Effector memory CD4-positive, alpha-beta T cell (primary cell): ENCODE results near the gene RRBP1.

Experiments used
- DNase-seq, 3 donors: peaks; one replicate each; pipeline ENCODE4 v3.0.0-alpha.2; 2020
- H3K27ac ChIP-seq: 2 replicates; pipeline ENCODE4 v1.7.0; 2013; ENCODE audit warnings: mild to moderate bottlenecking, low read length, moderate library complexity; ENCODE audit not compliant: insufficient read depth, poor library complexity, severe bottlenecking
- H3K27me3 ChIP-seq: replicated peaks from 2 replicates; pipeline ENCODE4 v1.7.0; 2013; ENCODE audit warnings: mild to moderate bottlenecking, low read length; ENCODE audit not compliant: insufficient read depth, control insufficient read depth, poor library complexity, severe bottlenecking
- H3K36me3 ChIP-seq: 2 replicates; pipeline ENCODE4 v1.7.0; 2013; ENCODE audit warnings: mild to moderate bottlenecking, low read length, moderate library complexity; ENCODE audit not compliant: control insufficient read depth, insufficient read depth
- H3K4me1 ChIP-seq: 2 replicates; pipeline ENCODE4 v1.7.0; 2013; ENCODE audit warnings: low read length, mild to moderate bottlenecking; ENCODE audit not compliant: control insufficient read depth, insufficient read depth, poor library complexity, severe bottlenecking
- H3K4me3 ChIP-seq: 2 replicates; pipeline ENCODE4 v1.7.0; 2013; ENCODE audit warnings: low read length, low read depth, mild to moderate bottlenecking; ENCODE audit not compliant: insufficient read depth, poor library complexity, severe bottlenecking
- H3K9me3 ChIP-seq: 2 replicates; pipeline ENCODE4 v1.7.0; 2013; ENCODE audit warnings: mild to moderate bottlenecking, low read length, moderate library complexity; ENCODE audit not compliant: control insufficient read depth

Gene RRBP1

DNA sequence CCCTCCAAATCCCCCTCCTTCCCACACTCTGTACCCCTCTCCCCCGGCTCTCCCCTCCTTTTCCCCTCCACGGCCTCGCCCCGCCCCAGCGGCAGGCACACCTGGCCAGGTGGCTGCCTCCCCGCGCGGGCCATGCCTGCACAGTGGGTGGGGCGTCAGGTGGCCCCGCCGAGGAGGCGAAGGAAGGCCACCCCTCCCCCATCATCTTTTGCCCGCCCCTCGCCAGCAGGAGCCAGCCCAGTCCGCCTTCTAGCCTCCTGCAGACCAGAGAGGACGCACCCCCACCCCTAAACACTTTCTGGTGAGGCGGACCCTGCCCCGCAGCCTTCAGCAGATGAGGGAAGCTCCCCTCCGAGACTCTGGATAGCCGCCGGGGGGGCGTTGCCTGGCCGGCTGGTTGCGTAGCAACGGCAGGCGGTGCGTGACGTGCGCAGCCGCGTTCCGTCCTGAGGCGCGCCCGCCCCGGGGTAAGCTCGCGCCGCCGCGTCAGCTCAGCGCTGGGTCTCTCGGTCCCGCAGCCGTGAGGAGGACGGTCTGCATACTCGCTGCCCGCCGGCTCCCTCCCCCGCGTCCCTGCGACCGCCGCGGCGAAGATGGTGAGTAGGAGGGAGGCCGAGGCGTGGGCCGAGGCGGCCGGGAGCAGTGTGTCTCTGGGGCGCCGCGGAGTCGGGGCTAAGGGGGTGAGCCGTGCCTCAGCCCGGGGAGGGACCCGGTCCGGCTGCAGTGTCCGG lies 112.3 kb downstream of the RRBP1 start, which contains the start of gene DSTN:
TSS of gene DSTN (plus strand) at position 460 of the 731 bp plus-strand sequence. CDS start at position 594, 134 bp downstream.
- H3K9me3 ChIP-seq = no peaks in the 10 kb centered on the region
- H3K27ac ChIP-seq = peak within 1 kb of the TSS; percentile 75
- DNase-seq = peak; percentile 76 to 80 (median 80)
- no peaks in the 10 kb centered on the region for H3K36me3 ChIP-seq
- no peaks in the 10 kb centered on the region for H3K27me3 ChIP-seq
- H3K4me1 ChIP-seq = peaks cover 7% of the 10 kb centered on the region
- H3K4me3 ChIP-seq = peak within 1 kb of the TSS; percentile 92

- Histone ChIP-seq H3K36me3 (no peaks in the 10 kb centered on the region), H3K27ac (no peak overlapping the region), H3K4me1 (peaks cover 4% of the 10 kb centered on the region), H3K4me3 (peak overlapping the region; percentile 92), H3K27me3 (no peaks in the 10 kb centered on the region), H3K9me3 (no peaks in the 10 kb centered on the region)
- DNase-seq = peak in 1 of 3 donors; percentile 20
Observed at GRCh38 chr20:17568972-17569521, 113.0 kb downstream of the RRBP1 start.

DNA sequence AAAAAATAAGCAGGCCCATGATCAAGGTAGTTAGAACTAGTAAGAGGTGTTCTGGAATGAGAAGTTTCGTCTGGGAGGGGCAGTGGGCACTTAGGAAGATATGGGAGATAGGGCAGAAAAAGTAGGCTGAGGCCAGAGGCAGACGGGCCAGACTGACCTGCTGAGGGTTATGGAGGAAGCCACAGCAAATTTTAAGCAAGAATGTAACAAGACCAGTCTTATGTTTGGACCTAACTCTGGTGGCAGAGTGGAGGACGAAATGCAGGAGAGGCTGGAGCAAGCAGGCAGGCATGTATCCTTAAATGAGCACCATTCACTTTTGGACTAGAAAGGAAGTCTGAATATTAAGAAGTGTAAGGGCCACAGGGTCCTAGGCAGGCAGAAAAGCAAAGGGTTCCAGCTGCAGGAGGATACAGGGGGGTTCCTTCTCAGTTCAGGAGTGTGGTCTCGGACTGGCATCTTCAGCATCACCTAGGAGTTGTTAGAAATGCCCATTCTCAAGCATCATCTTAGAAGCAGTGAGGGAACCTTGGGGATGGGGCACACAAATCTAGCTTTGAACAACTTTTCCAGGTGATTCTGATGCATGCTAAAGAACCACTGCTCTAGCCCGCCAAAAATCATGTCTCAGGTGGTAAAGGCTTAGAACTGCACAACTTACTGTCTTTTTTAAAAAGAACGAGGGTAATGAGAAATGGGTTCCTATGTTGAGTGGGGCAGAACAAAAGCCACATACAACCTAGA lies 113.8 kb downstream of the RRBP1 start:
- H3K27ac ChIP-seq = no peak overlapping the region
- no peak overlapping the region for H3K4me3 ChIP-seq
- DNase-seq = no peak
- no peaks in the 10 kb centered on the region for H3K27me3 ChIP-seq
- no peaks in the 10 kb centered on the region for H3K9me3 ChIP-seq
- H3K36me3 ChIP-seq = no peaks in the 10 kb centered on the region
- H3K4me1 ChIP-seq = peaks cover 4% of the 10 kb centered on the region

- Histone ChIP-seq H3K4me1 (peaks cover 4% of the 10 kb centered on the region), H3K36me3 (no peaks in the 10 kb centered on the region), H3K27ac (no peak overlapping the region), H3K4me3 (no peak overlapping the region), H3K27me3 (no peaks in the 10 kb centered on the region), H3K9me3 (no peaks in the 10 kb centered on the region)
- DNase-seq = no peak
Observed at GRCh38 chr20:17566345-17566744, 115.7 kb downstream of the RRBP1 start.

DNA sequence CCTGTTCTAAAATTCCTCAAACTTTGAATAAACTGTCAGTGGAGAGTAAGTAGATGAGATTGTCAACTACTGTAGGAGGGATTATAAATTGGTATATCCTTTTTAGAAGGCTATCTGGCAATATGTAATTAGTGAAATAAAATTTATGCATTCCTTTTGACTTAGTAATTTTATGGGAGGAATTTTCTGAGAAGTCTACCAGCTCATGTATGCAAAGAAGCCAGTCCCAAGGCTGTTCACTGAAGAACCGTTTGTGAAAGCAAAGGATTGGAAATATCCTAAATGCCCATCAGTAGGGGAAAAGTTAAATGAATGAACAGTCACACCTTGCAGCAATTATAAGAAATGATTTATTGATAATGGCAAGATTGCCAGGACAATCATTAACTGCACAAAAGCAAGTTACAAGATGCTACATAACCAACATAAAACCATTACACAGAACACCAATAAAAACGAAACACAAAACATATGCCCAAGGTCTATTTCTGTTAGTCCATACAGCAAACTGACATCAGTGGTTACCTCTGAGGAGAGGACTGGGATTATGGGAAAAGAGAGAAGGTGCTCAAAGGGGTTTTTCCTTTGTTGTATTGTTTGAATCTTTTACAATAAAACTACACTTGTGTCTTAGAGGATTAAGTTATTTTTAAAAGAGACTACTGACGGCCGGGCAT lies 116.7 kb downstream of the RRBP1 start:
- Histone ChIP-seq H3K9me3 (no peaks in the 10 kb centered on the region), H3K4me1 (peaks cover 4% of the 10 kb centered on the region), H3K36me3 (no peaks in the 10 kb centered on the region), H3K4me3 (no peak overlapping the region), H3K27me3 (no peaks in the 10 kb centered on the region), H3K27ac (no peak overlapping the region)
- DNase-seq = no peak
